Measurements from ENCODE around the gene CABP4. TPM values are rescaled to one million over a fixed set of nuclear protein-coding genes. Genes with fewer than 3 reads are reported as not detected.
A peak's percentile ranks its signal among the peaks of the same experiment; 100 is the strongest.

Gene CABP4
- total and polyA plus RNA-seq, 5 experiments from 2014 or later: 0.58 to 3.7 (median 0.96) TPM

DNA sequence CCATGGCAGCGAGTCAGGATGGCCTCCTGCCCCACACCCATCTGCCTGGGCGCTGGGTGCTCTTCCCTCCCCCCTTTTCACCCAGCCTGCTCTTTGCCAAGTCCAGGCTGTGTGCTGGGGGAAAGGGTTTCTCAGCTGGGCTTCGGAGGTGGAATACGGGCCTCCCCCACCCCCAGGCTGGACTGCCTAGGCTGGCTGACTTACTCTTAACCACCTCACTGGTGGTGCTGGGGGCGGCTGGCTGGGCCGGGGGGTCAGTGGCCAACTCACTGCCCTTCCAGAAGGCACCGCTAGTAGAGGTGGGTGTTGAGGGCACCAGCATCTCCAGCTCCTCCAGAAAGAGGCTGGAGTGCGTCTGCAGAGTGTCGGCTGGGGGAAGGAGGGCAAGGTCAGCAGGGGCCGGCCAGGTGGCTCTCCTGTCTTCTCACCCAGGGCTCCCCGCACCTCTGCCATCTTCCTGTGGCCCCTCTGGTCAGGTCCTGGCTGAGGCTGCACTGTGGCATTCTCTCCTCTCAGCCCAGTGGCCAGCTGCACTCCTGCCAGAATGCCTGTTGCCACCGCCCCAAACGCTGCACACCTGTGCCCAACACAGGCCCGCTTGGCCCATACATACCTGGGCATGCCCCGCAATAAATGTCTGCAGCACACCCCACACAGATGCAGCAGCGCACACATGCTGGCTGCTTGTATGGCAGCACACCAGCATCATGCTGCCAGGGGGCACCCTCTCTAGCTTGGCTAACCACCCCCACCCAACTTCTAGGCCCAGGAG, 40.3 kb downstream of the CABP4 start:
- Mint-ChIP-seq H3K27me3 (no peaks in the 10 kb centered on the region), H3K4me1 (peaks cover 0 to 3% (median under 1%) of the 10 kb centered on the region in 4 donors), H3K27ac (peak overlapping the region in 2 of 10 donors; percentile 48 to 76), H3K4me3 (no peak overlapping the region), H3K9me3 (no peaks in the 10 kb centered on the region), H3K36me3 (peaks cover 0 to 42% (median 0%) of the 10 kb centered on the region in 3 donors)
- POLR2A ChIA-PET: interaction anchor here (0.6 to 1.8 kb wide), 5 partner anchors 10 to 113 kb away, joined by 3 to 8 read pairs (median 5); partner anchors contain the start of gene PPP1CA
- DNase-seq: no peak
- ATAC-seq: no peak

GRCh38 chr11:67496113-67496512, 41.0 kb downstream of the CABP4 start:
- Mint-ChIP-seq H3K4me3 (no peak overlapping the region), H3K4me1 (peaks cover 4 to 8% (median 7%) of the 10 kb centered on the region in 4 donors), H3K9me3 (no peaks in the 10 kb centered on the region), H3K36me3 (peaks cover 0 to 42% (median 0%) of the 10 kb centered on the region in 3 donors), H3K27me3 (no peaks in the 10 kb centered on the region), H3K27ac (peak overlapping the region in 5 of 10 donors; percentile 22 to 73 (median 29))
- DNase-seq (no peak), ATAC-seq (no peak)
- POLR2A ChIA-PET: interaction anchor here (1.3 to 1.7 kb wide), 2 partner anchors 11 to 12 kb away, joined by 3 to 8 read pairs; no protein-coding TSS in a partner anchor

- no peak for ATAC-seq
- H3K27me3 Mint-ChIP-seq: no peaks in the 10 kb centered on the region
- DNase-seq: no peak
- no peaks in the 10 kb centered on the region for H3K9me3 Mint-ChIP-seq
- H3K4me3 Mint-ChIP-seq: peak overlapping the region in 1 of 10 donors; percentile 34
- H3K4me1 Mint-ChIP-seq: peaks cover 9 to 17% (median 12%) of the 10 kb centered on the region in 4 donors
- H3K36me3 Mint-ChIP-seq: peaks cover 0 to 49% (median 0%) of the 10 kb centered on the region in 3 donors
- POLR2A ChIA-PET: interaction anchor here (8.8 kb wide), 1 partner anchor 12 kb away, joined by 118 read pairs; the partner anchor contains the start of gene AIP
- peak overlapping the region in 3 of 10 donors; percentile 61 to 77 (median 62) for H3K27ac Mint-ChIP-seq
Measured at GRCh38 chr11:67497656-67498291, 42.6 kb downstream of the CABP4 start.

DNA sequence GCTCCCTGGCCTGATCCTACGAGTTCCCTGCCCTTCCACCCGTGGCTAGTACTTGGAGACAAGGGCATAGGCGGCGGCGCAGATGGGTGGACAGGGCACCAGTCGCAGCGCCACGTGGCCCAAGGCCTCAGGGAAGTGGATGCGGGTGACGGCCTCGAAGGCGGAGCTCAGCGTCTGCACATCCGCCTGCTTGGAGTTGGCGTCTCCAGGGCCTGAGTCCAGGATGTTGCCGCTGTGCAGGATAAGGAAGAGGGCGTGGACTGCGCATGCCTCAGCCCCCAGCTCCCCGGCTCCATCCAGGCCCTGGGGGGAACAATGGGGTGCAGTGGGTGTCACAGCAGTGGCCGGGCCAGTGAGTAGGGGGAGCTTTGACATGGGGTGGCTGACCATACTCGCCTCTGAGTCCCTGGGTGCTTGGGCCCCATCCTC, 43.4 kb downstream of the CABP4 start:
- ATAC-seq (no peak), DNase-seq (no peak)
- Mint-ChIP-seq H3K4me1 (peaks cover 14 to 24% (median 19%) of the 10 kb centered on the region in 4 donors), H3K4me3 (no peak overlapping the region), H3K27me3 (no peaks in the 10 kb centered on the region), H3K36me3 (peaks cover 0 to 47% (median 0%) of the 10 kb centered on the region in 3 donors), H3K27ac (peak overlapping the region in 1 of 10 donors; percentile 35), H3K9me3 (no peaks in the 10 kb centered on the region)
- POLR2A ChIA-PET: interaction anchor here (2.0 to 8.8 kb wide), 2 partner anchors 9 to 13 kb away, joined by 8 to 118 read pairs; partner anchors contain the start of gene AIP

GRCh38 chr11:67499808-67500483, 44.8 kb downstream of the CABP4 start:
- H3K36me3 Mint-ChIP-seq: peaks cover 0 to 42% (median 0%) of the 10 kb centered on the region in 3 donors
- DNase-seq: no peak
- POLR2A ChIA-PET: interaction anchor here (0.6 to 8.8 kb wide), 5 partner anchors 10 to 381 kb away, joined by 3 to 118 read pairs (median 4); partner anchors contain the start of genes AIP, KDM2A and RPS6KB2

GRCh38 chr11:67500484-67500821, 45.3 kb downstream of the CABP4 start:
- H3K4me3 Mint-ChIP-seq: no peak overlapping the region
- peaks cover 0 to 42% (median 0%) of the 10 kb centered on the region in 3 donors for H3K36me3 Mint-ChIP-seq
- POLR2A ChIA-PET: interaction anchor here (0.9 to 8.8 kb wide), 2 partner anchors 15 to 66 kb away, joined by 3 to 118 read pairs; partner anchors contain the start of gene AIP
- H3K27ac Mint-ChIP-seq: peak overlapping the region in 2 of 10 donors; percentile 27 to 56
- no peak for ATAC-seq
- H3K4me1 Mint-ChIP-seq: peaks cover 18 to 27% (median 26%) of the 10 kb centered on the region in 4 donors
- DNase-seq: no peak
- H3K9me3 Mint-ChIP-seq: no peaks in the 10 kb centered on the region
- no peaks in the 10 kb centered on the region for H3K27me3 Mint-ChIP-seq

More at GRCh38 chr11:67499808-67500483, 44.8 kb downstream of the CABP4 start:
- peaks cover 17 to 26% (median 24%) of the 10 kb centered on the region in 4 donors for H3K4me1 Mint-ChIP-seq
- H3K4me3 Mint-ChIP-seq: no peak overlapping the region
- no peak for ATAC-seq
- H3K27me3 Mint-ChIP-seq: no peaks in the 10 kb centered on the region
- H3K9me3 Mint-ChIP-seq: no peaks in the 10 kb centered on the region
- H3K27ac Mint-ChIP-seq: peak overlapping the region in 4 of 10 donors; percentile 20 to 79 (median 58)

DNA sequence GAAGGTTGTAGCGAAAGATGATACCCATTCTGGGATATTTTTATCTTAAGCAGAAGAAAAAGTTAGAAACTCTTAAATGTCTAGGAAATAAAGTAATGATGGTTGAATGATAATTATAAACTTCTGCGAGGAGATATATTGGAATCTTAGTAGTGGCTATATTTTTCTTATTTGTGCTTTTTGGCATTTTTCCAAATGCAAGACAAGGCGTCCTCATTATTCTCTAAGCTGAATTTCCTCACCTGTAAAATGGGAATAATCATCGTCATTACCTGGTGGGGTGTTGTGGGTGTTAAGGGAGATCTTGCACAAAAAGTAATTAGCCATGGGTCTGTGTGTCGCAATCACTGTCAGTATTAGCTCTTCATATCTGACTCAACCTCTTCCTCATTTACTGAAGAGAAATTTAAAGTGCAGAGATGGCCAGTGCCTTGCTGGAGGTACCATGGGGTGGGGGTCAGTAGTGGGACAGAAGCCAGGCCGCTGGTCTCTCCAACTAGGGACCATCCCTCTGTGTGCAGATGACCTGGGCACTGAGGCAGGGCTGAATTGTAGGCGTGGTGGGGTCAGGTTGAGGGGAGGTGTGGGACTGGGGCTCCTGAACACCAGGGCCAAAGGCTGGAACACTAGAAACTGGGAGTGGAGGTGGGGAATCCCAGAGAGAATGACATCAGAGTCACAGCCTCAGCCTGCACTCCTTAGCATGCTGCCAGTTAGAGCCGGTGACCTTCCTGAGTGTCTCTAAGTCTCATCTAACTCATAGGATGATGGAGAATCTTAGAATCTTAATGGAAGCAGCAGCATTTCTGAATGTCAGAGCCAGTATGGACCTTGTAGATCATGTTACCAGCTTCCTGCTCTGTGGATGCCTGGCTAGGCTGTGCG, 45.9 kb downstream of the CABP4 start:
- POLR2A ChIA-PET: interaction anchor here (1.2 to 8.8 kb wide), 2 partner anchors 9 to 15 kb away, joined by 3 to 118 read pairs; partner anchors contain the start of gene AIP
- H3K4me1 Mint-ChIP-seq: peaks cover 22 to 34% (median 32%) of the 10 kb centered on the region in 4 donors
- DNase-seq (no peak), ATAC-seq (no peak)
- H3K9me3 Mint-ChIP-seq: no peaks in the 10 kb centered on the region
- H3K36me3 Mint-ChIP-seq: peaks cover 0 to 39% (median 0%) of the 10 kb centered on the region in 3 donors
- H3K27me3 Mint-ChIP-seq: no peaks in the 10 kb centered on the region
- H3K4me3 Mint-ChIP-seq: peak overlapping the region in 1 of 10 donors; percentile 9
- H3K27ac Mint-ChIP-seq: peak overlapping the region in 4 of 10 donors; percentile 27 to 72 (median 52)

DNA sequence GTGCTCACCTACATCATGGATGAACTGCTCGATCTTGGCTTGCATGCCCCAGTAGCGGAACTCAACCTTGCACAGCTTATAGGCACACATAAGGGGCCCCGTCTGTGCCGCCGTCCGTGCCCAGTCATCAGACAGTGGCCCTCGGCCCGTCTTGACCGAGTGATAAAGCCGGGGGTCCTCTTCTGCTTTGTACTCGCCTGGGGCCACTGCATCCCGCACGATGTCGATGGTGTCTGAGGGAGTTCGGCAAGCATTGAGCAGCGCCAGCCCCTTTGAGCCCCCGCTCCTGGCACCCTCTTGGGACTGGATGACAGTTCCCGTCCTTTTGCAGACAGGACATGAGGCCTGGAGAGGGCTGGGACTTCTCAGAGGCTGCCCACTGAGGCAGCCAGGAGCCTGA, 46.7 kb downstream of the CABP4 start:
- ATAC-seq (no peak), DNase-seq (no peak)
- no peaks in the 10 kb centered on the region for H3K9me3 Mint-ChIP-seq
- H3K27me3 Mint-ChIP-seq: no peaks in the 10 kb centered on the region
- POLR2A ChIA-PET: interaction anchor here (1.0 to 8.8 kb wide), 5 partner anchors 10 to 68 kb away, joined by 3 to 118 read pairs (median 4); partner anchors contain the start of genes AIP and TMEM134
- H3K4me3 Mint-ChIP-seq: no peak overlapping the region
- peaks cover 0 to 34% (median 0%) of the 10 kb centered on the region in 3 donors for H3K36me3 Mint-ChIP-seq
- peaks cover 26 to 41% (median 40%) of the 10 kb centered on the region in 4 donors for H3K4me1 Mint-ChIP-seq
- peak overlapping the region in 1 of 10 donors; percentile 38 for H3K27ac Mint-ChIP-seq

DNA sequence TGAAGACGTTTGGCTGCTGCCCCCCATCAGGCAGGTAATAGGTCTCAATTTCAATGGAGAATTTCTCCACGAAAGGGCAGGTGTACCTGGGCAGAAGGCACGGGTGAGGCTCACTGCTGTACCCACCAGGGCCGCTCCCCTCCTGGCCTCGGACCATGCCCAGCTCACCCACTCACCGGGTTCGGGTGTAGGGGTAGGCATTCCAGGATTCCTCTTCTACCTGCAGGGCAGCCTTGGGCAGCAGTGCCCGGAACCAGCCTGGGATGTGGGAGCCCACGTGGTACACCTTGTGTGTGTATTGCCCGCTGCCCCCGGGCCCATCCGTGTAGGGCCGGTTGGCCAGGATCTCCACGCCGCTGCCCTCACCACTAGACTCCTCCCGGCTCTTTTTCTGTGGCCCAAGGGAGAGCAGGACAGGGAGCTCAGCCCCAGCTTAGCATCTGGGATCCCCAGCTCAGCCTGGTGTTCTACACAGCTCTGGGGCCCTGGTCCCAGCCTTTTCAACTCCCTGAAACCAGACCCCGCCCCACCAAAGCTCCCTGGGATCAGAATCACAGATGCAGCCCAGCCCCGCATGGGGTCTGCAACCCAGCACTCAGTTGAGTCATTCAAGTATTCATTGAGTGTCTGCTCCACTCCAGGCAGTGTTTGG, 47.3 kb downstream of the CABP4 start:
- Mint-ChIP-seq H3K4me3 (peak overlapping the region; percentile 58 to 87 (median 76)), H3K27ac (peak overlapping the region in 9 of 10 donors; percentile 3 to 91 (median 82)), H3K9me3 (no peaks in the 10 kb centered on the region), H3K36me3 (peaks cover 0 to 33% (median 0%) of the 10 kb centered on the region in 3 donors), H3K4me1 (peaks cover 28 to 47% (median 45%) of the 10 kb centered on the region in 4 donors), H3K27me3 (no peaks in the 10 kb centered on the region)
- POLR2A ChIA-PET: interaction anchor here (0.9 to 8.8 kb wide), 6 partner anchors 12 to 101 kb away, joined by 4 to 118 read pairs (median 7); partner anchors contain the start of genes AIP, PPP1CA and TMEM134
- no peak for ATAC-seq
- no peak for DNase-seq

DNA sequence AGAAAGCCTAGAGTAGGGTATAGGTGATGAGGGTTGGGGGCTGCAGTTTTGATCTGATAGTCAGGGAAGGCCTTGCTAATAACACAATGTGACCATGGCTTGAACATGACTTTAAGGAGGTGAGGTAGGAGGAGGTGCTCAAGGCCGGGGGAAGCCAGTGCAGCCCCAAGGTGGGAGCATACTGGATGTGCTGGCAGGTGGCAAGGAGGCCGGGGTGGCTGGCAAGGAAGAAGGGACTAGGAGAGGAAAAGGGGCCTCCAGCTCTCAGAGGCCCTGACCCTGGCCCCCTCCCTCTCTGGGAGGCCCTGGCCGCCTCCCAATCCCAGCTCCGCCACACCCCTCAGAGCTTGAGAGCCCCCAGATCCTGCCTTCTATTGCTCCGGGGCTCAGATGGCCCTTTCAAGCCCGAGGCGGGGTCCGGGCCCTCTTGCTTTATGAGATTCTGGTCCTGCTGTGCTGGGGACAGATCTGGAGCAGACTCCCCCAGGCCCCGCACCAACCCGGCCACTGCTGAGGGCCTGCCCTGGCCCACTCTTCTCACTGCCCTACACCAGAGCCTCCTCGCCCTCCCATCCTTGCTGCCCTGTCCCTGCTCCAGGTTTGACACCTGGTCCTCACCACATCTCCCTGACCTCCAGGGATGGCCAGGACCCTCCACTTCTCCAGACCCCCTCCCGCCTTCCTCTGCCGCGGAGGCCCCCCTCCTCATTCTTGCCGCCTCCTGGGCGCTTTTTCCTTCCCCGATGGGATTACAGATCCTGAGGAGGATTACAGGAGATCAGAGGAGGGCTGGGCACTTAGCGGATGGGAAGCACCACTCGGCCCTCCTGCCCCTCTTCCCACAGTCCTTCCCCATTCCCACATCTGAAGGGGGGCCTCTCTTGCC, 48.2 kb downstream of the CABP4 start:
- POLR2A ChIA-PET: interaction anchor here (0.9 to 8.8 kb wide), 7 partner anchors 10 to 102 kb away, joined by 3 to 118 read pairs (median 7); partner anchors contain the start of genes AIP and PPP1CA
- H3K4me3 Mint-ChIP-seq: peak overlapping the region; percentile 58 to 87 (median 76)
- peaks cover 0 to 31% (median 0%) of the 10 kb centered on the region in 3 donors for H3K36me3 Mint-ChIP-seq
- peak overlapping the region; percentile 16 to 91 (median 85) for H3K27ac Mint-ChIP-seq
- peaks cover 28 to 49% (median 46%) of the 10 kb centered on the region in 4 donors for H3K4me1 Mint-ChIP-seq
- H3K27me3 Mint-ChIP-seq: no peaks in the 10 kb centered on the region
- H3K9me3 Mint-ChIP-seq: no peaks in the 10 kb centered on the region
- DNase-seq: peak in 1 of 10 donors; percentile 60
- no peak for ATAC-seq

Data from naive thymus-derived CD8-positive, alpha-beta T cell (primary cell).